Ishikawa (cell line): Measurements from ENCODE around the gene STARD10.

Source experiments
- EP300 ChIP-seq: IDR thresholded peaks from 2 replicates; pipeline ENCODE4 v1.6.1; 2012; ENCODE audit warnings: borderline replicate concordance
- YY1 ChIP-seq: IDR thresholded peaks from 2 replicates; pipeline ENCODE4 v1.6.1; 2012; ENCODE audit warnings: low read depth

DNA sequence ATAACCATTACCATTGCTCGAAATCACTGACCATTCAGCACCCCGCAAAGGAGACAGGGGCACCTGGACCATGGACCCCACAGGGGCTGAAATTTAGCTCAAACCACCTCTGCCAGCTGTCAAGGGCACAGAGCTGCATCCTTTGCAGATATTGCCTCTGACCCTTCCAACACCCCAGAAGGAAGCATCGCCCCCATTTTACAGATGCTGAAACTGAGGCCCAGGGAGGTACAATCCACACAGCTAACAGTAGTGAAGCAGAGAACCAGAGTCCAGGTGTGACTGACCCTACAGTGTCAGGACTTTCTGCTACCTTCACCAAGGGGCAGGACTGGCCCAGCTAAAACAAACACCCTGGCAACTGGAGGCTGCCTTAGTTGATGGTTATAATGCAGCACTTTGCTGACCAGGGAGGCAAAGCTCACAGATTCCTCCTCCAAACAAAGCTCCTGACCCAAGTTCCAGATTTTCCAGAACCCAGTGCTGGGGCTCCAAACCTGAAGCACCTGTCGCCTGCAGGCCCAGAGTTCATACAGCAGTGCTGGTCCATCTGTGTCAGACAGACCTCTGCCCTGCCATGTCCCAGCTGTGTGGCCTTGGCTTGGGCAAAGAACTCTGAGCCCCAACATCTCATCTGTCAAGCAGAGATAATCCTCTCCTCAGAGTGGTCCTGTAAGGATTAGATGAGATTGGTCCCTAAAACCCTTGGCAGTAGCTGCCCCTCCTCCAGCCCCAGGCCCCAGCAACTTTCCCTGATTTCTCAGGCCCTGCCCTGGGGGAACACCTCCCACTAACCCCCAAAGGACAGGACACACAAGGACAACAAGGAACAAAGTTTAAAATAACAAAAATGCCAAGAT, 26.4 kb downstream of the STARD10 start:
- TF ChIP-seq EP300, result no peak
- no peak for TF ChIP-seq YY1
